BLaER1 (cell line): Measurements from ENCODE around the gene MYO9B.

ENCODE experiments used
- H3K27ac ChIP-seq: shearing (Covaris generic); formaldehyde crosslinking; 2 replicates; pipeline ENCODE4 v1.8.1; 2022
- H3K27me3 ChIP-seq: shearing (Covaris generic); formaldehyde crosslinking; 2 replicates; pipeline ENCODE4 v1.8.1; 2022
- H3K36me3 ChIP-seq: shearing (Covaris generic); formaldehyde crosslinking; 2 replicates; pipeline ENCODE4 v1.8.1; 2022
- H3K4me1 ChIP-seq: shearing (Covaris generic); formaldehyde crosslinking; 2 replicates; pipeline ENCODE4 v1.8.1; 2022
- H3K4me2 ChIP-seq: shearing (Covaris generic); formaldehyde crosslinking; 2 replicates; pipeline ENCODE4 v1.8.1; 2022
- H3K4me3 ChIP-seq: shearing (Covaris generic); formaldehyde crosslinking; 2 replicates; pipeline ENCODE4 v1.8.1; 2022
- H3K9ac ChIP-seq: shearing (Covaris generic); formaldehyde crosslinking; 2 replicates; pipeline ENCODE4 v1.8.1; 2022
- H3K9me3 ChIP-seq: shearing (Covaris generic); formaldehyde crosslinking; 2 replicates; pipeline ENCODE4 v1.8.1; 2022
- H4K20me1 ChIP-seq: shearing (Covaris generic); formaldehyde crosslinking; 2 replicates; pipeline ENCODE4 v1.8.1; 2022
- Cebpa-rat ChIP-seq: shearing (Covaris generic); IDR thresholded peaks from 2 replicates; pipeline ENCODE4 v1.8.1; 2022

Gene MYO9B

GRCh38 chr19:17110599-17110966 lies 35.0 kb downstream of the MYO9B start:
- 0 out of 2 replicates have a peak overlapping the region, but pooled peaks have one; percentile 8 for H3K4me3 ChIP-seq
- H4K20me1 ChIP-seq = peaks cover 100% of the 10 kb centered on the region
- TF ChIP-seq Cebpa-rat = no peak
- no peaks in the 10 kb centered on the region for H3K9me3 ChIP-seq
- peak overlapping the region; percentile 39; the same call in 1 of the 2 replicates for H3K9ac ChIP-seq
- H3K4me2 ChIP-seq = peak overlapping the region; percentile 78
- no peaks in the 10 kb centered on the region for H3K27me3 ChIP-seq
- H3K36me3 ChIP-seq = peaks cover 84% of the 10 kb centered on the region
- H3K27ac ChIP-seq = peak overlapping the region; percentile 68
- peaks cover 96% of the 10 kb centered on the region for H3K4me1 ChIP-seq

- Histone ChIP-seq H3K4me1 (peaks cover 98% of the 10 kb centered on the region), H4K20me1 (peaks cover 100% of the 10 kb centered on the region), H3K9ac (no peak overlapping the region), H3K27me3 (no peaks in the 10 kb centered on the region), H3K36me3 (peaks cover 85% of the 10 kb centered on the region), H3K4me2 (peak overlapping the region; percentile 55; the same call in 1 of the 2 replicates), H3K4me3 (no peak overlapping the region), H3K9me3 (no peaks in the 10 kb centered on the region), H3K27ac (peak overlapping the region; percentile 44; the same call in 1 of the 2 replicates)
- no peak for TF ChIP-seq Cebpa-rat
These were observed 36.2 kb downstream of the MYO9B start for GRCh38 chr19:17111766-17112165.

- Histone ChIP-seq H3K4me2 (peak overlapping the region; percentile 55), H3K4me3 (no peak overlapping the region), H3K9me3 (no peaks in the 10 kb centered on the region), H4K20me1 (peaks cover 100% of the 10 kb centered on the region), H3K27me3 (no peaks in the 10 kb centered on the region), H3K9ac (no peak overlapping the region), H3K36me3 (peaks cover 82% of the 10 kb centered on the region), H3K27ac (peak overlapping the region; percentile 44), H3K4me1 (peaks cover 98% of the 10 kb centered on the region)
- TF ChIP-seq Cebpa-rat = no peak
These were observed 36.7 kb downstream of the MYO9B start for GRCh38 chr19:17112271-17112670.

- H3K36me3 ChIP-seq = peaks cover 78% of the 10 kb centered on the region
- peaks cover 100% of the 10 kb centered on the region for H4K20me1 ChIP-seq
- H3K4me2 ChIP-seq = peak overlapping the region; percentile 55
- H3K4me1 ChIP-seq = peaks cover 98% of the 10 kb centered on the region
- H3K9me3 ChIP-seq = no peaks in the 10 kb centered on the region
- peak overlapping the region; percentile 44 for H3K27ac ChIP-seq
- H3K9ac ChIP-seq = peak overlapping the region; percentile 38; the same call in 1 of the 2 replicates
- H3K27me3 ChIP-seq = no peaks in the 10 kb centered on the region
- no peak overlapping the region for H3K4me3 ChIP-seq
- no peak for TF ChIP-seq Cebpa-rat
These were observed 37.1 kb downstream of the MYO9B start for GRCh38 chr19:17112700-17113099.

- H3K9ac ChIP-seq = peak overlapping the region; percentile 38; the same call in 1 of the 2 replicates
- peak overlapping the region; percentile 55 for H3K4me2 ChIP-seq
- peaks cover 73% of the 10 kb centered on the region for H3K36me3 ChIP-seq
- H3K27ac ChIP-seq = peak overlapping the region; percentile 44
- TF ChIP-seq Cebpa-rat = no peak
- peaks cover 96% of the 10 kb centered on the region for H3K4me1 ChIP-seq
- H3K9me3 ChIP-seq = no peaks in the 10 kb centered on the region
- peaks cover 100% of the 10 kb centered on the region for H4K20me1 ChIP-seq
- H3K27me3 ChIP-seq = no peaks in the 10 kb centered on the region
- no peak overlapping the region for H3K4me3 ChIP-seq
These were observed 37.7 kb downstream of the MYO9B start for GRCh38 chr19:17113127-17113785.

GRCh38 chr19:17114414-17114831 lies 38.8 kb downstream of the MYO9B start:
- Histone ChIP-seq H3K4me3 (no peak overlapping the region), H3K27ac (0 out of 2 replicates have a peak overlapping the region, but pooled peaks have one; percentile 15), H3K36me3 (peaks cover 79% of the 10 kb centered on the region), H4K20me1 (peaks cover 100% of the 10 kb centered on the region), H3K9ac (no peak overlapping the region), H3K9me3 (no peaks in the 10 kb centered on the region), H3K4me1 (peaks cover 84% of the 10 kb centered on the region), H3K4me2 (no peak overlapping the region), H3K27me3 (no peaks in the 10 kb centered on the region)
- TF ChIP-seq Cebpa-rat = no peak

- Histone ChIP-seq H3K27ac (peak overlapping the region; percentile 33), H3K27me3 (no peaks in the 10 kb centered on the region), H4K20me1 (peaks cover 83% of the 10 kb centered on the region), H3K36me3 (peaks cover 82% of the 10 kb centered on the region), H3K9me3 (no peaks in the 10 kb centered on the region), H3K4me1 (peaks cover 59% of the 10 kb centered on the region), H3K9ac (no peak overlapping the region), H3K4me3 (no peak overlapping the region), H3K4me2 (peak overlapping the region; percentile 62)
- no peak for TF ChIP-seq Cebpa-rat
These were observed 41.6 kb downstream of the MYO9B start for GRCh38 chr19:17116996-17117702.

GRCh38 chr19:17118957-17119356 lies 43.4 kb downstream of the MYO9B start:
- TF ChIP-seq Cebpa-rat = no peak
- Histone ChIP-seq H3K36me3 (peaks cover 82% of the 10 kb centered on the region), H3K4me2 (no peak overlapping the region), H3K4me3 (no peak overlapping the region), H4K20me1 (peaks cover 65% of the 10 kb centered on the region), H3K4me1 (peaks cover 42% of the 10 kb centered on the region), H3K27ac (no peak overlapping the region), H3K9me3 (peaks cover 14% of the 10 kb centered on the region), H3K9ac (no peak overlapping the region), H3K27me3 (no peaks in the 10 kb centered on the region)

GRCh38 chr19:17121736-17122293 lies 46.2 kb downstream of the MYO9B start:
- no peaks in the 10 kb centered on the region for H3K27me3 ChIP-seq

GRCh38 chr19:17123041-17123440 lies 47.5 kb downstream of the MYO9B start:
- H3K36me3 ChIP-seq = peaks cover 65% of the 10 kb centered on the region
- peaks cover 24% of the 10 kb centered on the region for H4K20me1 ChIP-seq
- H3K4me2 ChIP-seq = no peak overlapping the region
- H3K4me3 ChIP-seq = no peak overlapping the region
- H3K9ac ChIP-seq = no peak overlapping the region
- TF ChIP-seq Cebpa-rat = no peak
- H3K4me1 ChIP-seq = peaks cover 40% of the 10 kb centered on the region
- peaks cover 14% of the 10 kb centered on the region for H3K9me3 ChIP-seq
- no peak overlapping the region for H3K27ac ChIP-seq
- no peaks in the 10 kb centered on the region for H3K27me3 ChIP-seq

More at GRCh38 chr19:17121736-17122293, 46.2 kb downstream of the MYO9B start:
- Histone ChIP-seq H3K27ac (no peak overlapping the region), H3K9me3 (peaks cover 14% of the 10 kb centered on the region), H3K4me1 (peaks cover 41% of the 10 kb centered on the region), H3K4me2 (no peak overlapping the region), H3K4me3 (no peak overlapping the region), H4K20me1 (peaks cover 36% of the 10 kb centered on the region), H3K36me3 (peaks cover 56% of the 10 kb centered on the region), H3K9ac (no peak overlapping the region)
- TF ChIP-seq Cebpa-rat = no peak
